ENCODE results near the gene ZNHIT3.
"Not testable (repeated sequence)": the region's sequence is repeated elsewhere in the genome, so short reads cannot be mapped to it uniquely, and the experiment has no call there.

Gene ZNHIT3

GRCh38 chr17:36484021-36484420 lies 2.5 kb upstream of the ZNHIT3 start:
- DNase-seq (ENCODE audit: low spot score): not testable (repeated sequence)

GRCh38 chr17:36485027-36485426 lies 1.5 kb upstream of the ZNHIT3 start:
- DNase-seq (ENCODE audit: low spot score): no peak

GRCh38 chr17:36485805-36486203 lies 677 bp upstream of the ZNHIT3 start:
- DNase-seq (ENCODE audit: low spot score): no peak

- no peak for DNase-seq (ENCODE audit: low spot score)
Observed at GRCh38 chr17:36493956-36494355, 7.5 kb downstream of the ZNHIT3 start.

GRCh38 chr17:36494674-36495073 lies 8.2 kb downstream of the ZNHIT3 start:
- no peak for DNase-seq (ENCODE audit: low spot score)

GRCh38 chr17:36495076-36495578 lies 8.6 kb downstream of the ZNHIT3 start:
- no peak for DNase-seq (ENCODE audit: low spot score)

- peak; percentile 16 for DNase-seq (ENCODE audit: low spot score)
Observed at GRCh38 chr17:36496018-36496789, 9.7 kb downstream of the ZNHIT3 start.

GRCh38 chr17:36498155-36498554 lies 11.7 kb downstream of the ZNHIT3 start:
- no peak for DNase-seq (ENCODE audit: low spot score)

GRCh38 chr17:36498560-36499300 lies 12.2 kb downstream of the ZNHIT3 start:
- DNase-seq (ENCODE audit: low spot score): no peak

- no peak for DNase-seq (ENCODE audit: low spot score)
Observed at GRCh38 chr17:36500745-36501225, 14.3 kb downstream of the ZNHIT3 start.

- no peak for DNase-seq (ENCODE audit: low spot score)
Observed at GRCh38 chr17:36501351-36501750, 14.9 kb downstream of the ZNHIT3 start.

- DNase-seq (ENCODE audit: low spot score): no peak
Observed at GRCh38 chr17:36501963-36502362, 15.5 kb downstream of the ZNHIT3 start.

- no peak for DNase-seq (ENCODE audit: low spot score)
Observed at GRCh38 chr17:36503456-36504155, 17.1 kb downstream of the ZNHIT3 start.

GRCh38 chr17:36504156-36504545 lies 17.7 kb downstream of the ZNHIT3 start:
- DNase-seq (ENCODE audit: low spot score): no peak

GRCh38 chr17:36505171-36505570 lies 18.7 kb downstream of the ZNHIT3 start:
- DNase-seq (ENCODE audit: low spot score): no peak

GRCh38 chr17:36506249-36506826 lies 19.9 kb downstream of the ZNHIT3 start:
- no peak for DNase-seq (ENCODE audit: low spot score)

- no peak for DNase-seq (ENCODE audit: low spot score)
Observed at GRCh38 chr17:36506831-36507230, 20.4 kb downstream of the ZNHIT3 start.

- DNase-seq (ENCODE audit: low spot score): no peak
Observed at GRCh38 chr17:36507266-36507665, 20.8 kb downstream of the ZNHIT3 start.

- DNase-seq (ENCODE audit: low spot score): not testable (repeated sequence)
Observed at GRCh38 chr17:36508439-36508838, 22.0 kb downstream of the ZNHIT3 start.

- DNase-seq (ENCODE audit: low spot score): no peak
Observed at GRCh38 chr17:36509272-36509985, 22.9 kb downstream of the ZNHIT3 start.

- DNase-seq (ENCODE audit: low spot score): no peak
Observed at GRCh38 chr17:36510636-36511035, 24.2 kb downstream of the ZNHIT3 start.
